Amniotic stem cell (primary cell): ENCODE measurements around the gene WDR38.

ENCODE experiments used
- DNase-seq: peaks from one replicate; lab custom pipeline; 2025; lab: John Stamatoyannopoulos, UW

Gene WDR38

DNA sequence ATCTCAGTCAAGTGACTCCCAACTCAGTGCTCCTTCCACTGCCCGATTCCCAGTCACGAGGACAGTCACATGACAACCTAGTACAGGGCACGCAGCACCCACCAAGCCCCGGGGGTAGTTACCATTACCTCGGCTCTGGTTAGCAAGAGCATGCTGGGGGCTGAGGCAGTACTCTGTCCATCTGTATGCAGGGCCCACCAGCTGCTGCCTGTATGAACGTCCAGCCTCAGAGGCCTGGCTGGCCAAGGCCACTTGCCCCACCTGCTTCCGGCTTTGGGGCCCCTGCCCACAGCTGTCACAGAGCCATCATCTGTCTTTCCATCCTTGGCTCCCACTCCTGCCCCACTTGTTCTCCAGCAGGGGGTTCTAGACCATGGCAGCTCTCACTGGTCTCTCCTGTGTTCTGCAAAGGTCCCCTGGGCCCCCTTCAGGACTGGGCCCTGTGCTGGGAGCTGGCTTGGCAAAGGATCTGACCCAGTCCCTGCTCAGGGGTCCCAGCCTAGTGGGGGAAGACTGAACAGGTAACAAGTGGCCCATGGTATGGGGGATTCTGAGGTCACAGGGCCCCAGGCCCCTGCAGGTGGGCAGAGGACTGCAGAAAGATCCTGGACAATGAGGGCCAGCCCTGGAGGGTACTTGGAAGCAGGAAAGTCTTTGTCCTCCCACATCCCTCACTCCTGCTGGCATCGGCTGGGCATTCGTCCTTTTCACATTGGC lies 5.2 kb downstream of the WDR38 start:
- DNase-seq, result no peak

DNA sequence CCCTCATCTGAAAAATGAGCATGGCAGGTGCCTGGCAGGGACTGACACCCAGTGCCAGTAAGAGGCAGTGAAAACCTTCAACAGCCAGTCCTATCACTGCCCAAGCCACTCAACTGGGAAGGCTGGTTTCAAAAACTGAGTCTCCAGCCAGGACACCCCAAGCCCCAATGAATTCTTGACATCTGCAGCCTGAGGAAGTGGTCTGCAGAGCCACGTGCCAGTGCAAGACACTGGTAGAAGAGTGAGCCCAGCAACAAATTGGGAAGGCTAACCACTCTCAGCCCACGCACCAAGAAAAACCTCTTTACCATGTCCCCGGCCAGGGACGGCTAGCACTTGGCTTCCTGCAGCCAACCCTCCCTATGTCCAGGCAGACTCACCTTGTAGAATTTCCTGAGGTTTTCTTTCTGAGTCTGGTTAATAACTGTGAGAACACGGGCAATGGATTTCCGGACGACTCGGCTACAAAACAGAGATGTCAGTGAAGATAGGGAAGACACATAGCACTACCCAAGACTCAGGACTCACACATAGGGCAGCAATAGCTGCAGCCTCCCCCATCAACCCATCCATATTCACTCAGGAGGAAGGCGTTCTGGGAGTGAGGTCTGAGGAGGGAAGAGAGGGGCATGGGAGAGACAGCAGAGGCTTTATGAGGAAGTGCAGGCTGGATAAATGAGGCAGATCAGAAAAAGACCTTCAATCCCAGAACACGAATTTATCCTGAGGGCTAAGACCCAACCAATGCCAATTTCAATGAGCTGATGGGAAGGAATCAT lies 6.7 kb downstream of the WDR38 start:
- DNase-seq, result no peak

DNA sequence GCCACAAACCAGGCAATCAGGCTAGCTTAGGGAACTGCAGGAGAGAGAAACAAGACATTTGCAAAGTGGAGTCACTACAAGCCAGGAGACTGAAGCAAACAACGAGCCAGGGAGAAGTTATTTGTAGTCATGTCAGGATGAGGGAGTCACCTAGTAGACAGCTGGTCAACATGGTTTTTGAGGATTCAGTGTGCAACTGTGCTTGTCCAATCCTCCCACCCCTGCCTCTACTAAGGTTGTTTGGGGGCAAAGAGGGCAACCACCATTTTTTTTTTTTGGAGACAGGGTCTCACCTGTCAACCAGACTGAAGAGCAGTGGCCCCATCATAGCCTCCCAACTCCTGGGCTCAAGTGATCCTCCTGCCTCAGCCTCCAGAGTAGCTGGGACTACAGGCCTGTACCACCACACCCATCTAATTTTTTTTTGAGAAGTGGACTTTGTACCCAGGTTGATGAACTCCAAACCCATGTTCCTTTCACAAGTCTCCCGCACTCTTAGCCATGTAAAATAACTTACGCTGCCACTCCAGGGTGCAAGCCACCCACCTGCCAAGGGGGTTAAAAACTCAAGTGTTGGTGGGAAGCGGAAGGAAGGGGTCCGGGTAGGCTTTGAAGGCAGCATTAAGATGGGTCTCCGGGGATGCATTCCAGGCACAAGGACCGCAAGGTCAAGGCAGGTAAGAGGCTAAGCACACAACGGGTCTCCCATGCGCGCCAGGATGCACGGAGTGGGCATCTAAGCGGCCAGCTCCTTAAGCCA lies 7.5 kb downstream of the WDR38 start:
- DNase-seq, result no peak

DNA sequence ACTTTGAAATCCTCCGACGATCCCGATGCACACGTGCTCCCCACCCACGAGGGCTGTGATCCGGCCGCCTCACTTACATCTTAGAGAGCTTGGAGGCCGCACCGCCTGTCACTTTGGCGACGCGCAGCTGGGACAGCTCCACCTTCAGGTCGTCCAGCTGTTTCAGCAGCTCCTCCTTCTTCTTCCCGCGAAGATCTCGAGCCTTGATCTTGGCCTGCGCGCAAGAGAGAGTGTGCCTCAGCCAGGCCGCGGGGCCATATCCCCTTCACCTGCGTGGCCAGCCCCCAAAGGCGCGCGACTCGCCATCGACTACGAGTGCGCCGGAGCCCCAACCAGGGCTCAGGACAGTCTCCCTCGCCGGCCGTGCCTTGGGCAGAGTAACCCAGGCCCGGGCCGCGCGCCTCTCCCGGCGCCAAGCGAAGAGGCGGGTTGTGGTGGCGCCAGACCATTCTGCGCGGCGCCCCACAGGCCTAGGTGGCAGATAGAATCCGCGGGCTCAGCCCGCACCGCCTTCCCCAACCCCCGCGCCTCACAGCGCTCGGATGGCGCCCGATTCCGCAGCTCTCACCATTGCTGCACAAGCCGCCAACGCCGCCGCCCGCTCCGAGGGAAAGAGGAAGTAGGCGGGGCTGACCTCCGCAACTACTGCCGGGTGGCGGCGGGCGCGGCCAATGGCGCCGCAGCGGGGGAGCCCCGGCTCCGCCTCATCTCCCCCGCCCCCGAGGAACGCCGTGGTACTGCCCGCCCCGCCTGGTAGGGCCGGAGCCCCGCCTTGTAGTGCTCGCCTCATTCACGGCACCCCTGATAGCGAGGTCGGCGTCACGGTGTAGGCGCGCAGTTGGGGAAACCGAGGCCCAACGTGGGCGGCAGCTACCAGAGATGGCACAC lies 8.3 kb downstream of the WDR38 start, which contains the start of the genes ARPC5L and RPL35:
ARPC5L (plus strand) TSS at position 789 of the 888 bp plus-strand sequence. CDS start 7,161 bp downstream, outside the sequence.
RPL35 (minus strand) TSS at position 616 of the 888 bp plus-strand sequence; CDS start at position 571, 45 bp downstream.
- DNase-seq, result peak; percentile 92

DNA sequence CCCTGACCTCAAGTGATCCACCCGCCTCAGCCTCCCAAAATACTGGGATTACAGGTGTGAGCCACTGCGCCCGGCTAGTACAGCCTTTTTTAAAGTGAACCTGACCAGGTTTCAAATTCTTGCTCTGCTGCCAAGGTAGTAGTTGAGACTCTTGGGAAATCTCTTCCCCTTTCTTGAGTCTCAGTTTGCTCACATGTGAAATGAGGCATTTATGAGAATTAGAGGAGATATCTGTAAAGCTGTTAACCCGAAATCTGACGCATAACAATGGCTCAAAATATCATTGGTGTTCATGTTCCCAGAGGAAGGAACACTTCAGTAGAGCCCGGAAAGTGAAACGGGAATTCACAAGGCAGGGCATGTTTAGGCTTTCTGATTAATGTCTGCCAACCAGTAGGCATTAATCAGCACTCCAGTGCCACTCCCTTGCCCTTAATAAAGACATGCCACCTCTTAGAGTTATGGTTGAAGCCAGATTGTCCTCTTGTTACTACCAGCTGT lies 10.2 kb downstream of the WDR38 start:
- no peak for DNase-seq

DNA sequence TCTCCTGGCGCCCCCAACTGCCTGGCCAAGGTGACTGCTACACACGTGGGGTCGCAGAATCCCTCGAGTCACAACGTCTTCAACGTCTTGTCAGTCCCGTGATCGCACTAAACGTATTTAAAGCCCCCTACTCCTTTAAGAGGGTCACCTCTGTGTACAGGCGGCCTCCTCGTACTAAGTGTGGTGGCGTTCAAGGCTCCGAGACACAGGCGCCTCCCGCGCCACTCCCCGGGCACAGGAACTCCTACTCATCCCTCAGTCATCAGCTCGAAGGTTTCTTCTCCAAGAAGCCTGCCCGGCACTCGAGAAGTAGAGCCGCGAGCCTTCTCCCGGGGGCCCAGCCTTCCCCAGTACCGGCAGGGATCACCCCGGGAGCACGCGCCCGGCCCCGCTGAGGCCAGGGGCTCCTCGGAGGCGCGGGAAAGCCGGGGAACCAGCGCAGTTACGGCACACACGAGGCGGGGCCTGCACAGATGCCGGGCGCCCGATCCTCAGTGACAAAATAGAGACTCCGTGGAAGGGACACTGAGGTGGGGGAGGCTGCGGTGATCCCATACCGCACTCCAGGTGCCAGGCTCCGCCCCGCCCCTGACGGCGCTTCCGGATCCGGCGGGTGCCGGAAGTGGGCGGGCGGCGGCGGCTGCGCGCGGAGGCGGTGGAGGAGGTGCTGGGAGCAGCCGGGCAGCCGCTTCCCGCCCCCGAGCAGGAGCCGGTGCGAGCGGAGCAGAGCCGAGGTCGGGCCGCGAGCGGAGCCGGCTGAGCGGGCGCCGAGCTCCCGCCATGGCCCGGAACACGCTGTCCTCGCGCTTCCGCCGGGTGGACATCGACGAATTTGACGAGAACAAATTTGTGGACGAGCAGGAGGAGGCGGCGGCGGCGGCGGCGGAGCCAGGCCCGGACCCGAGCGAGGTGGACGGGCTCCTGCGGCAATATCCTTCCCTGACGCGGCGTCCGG lies 15.5 kb downstream of the WDR38 start:
- peak; percentile 49 for DNase-seq

DNA sequence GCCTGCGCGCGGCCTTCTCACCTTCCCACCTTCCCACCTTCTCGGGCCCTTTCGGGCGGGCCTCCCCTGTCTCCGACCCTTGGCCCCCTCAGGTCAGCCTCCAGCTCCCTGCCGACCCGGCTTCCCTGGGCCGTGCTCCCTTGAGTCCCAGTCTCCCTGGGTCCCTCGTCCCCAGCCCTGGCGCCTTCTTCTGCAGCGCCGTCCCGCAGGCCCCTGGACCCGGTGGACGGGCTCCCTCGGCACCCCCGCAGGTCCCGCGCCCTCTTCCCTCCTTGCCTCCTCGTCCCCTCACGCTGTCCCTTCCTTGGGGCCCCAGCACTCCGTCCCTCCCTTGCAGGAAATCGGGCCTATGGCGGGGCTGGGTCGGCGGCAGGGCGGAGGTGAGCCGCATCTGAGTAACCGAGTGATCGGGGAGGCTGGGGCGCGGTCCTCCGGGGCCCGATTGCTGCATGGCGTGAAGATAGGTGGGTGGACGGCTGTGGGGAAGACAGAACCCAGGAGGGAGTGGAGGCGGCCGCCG lies 16.3 kb downstream of the WDR38 start:
- no peak for DNase-seq

DNA sequence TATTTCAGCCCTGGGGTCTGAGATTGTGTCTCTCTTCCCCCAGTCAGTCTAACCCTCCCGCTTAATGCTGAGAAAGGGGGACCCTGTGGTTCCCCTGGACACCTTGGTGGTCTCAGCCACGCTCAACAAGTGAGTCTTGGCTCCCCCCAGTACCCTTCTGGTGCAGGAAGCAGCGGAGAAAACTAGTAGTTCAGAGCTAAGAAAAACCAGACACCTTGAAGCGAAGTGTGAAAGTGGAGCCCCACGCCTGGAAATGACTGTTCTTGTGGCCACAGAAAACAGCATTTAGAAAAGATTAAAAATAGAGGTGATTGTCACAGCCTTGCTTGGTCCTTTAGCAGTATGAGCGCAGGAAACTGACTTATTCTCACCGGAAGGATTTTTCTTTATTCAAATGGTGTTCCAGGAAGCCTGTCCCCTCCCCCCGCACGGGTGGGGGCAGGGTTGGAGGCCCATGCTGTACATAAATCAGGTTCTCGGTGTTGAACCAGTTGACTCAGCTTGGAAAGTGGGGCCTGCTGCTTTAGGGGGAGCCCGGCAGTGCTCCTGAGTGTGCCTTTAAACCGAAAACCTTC lies 16.8 kb downstream of the WDR38 start:
- no peak for DNase-seq

DNA sequence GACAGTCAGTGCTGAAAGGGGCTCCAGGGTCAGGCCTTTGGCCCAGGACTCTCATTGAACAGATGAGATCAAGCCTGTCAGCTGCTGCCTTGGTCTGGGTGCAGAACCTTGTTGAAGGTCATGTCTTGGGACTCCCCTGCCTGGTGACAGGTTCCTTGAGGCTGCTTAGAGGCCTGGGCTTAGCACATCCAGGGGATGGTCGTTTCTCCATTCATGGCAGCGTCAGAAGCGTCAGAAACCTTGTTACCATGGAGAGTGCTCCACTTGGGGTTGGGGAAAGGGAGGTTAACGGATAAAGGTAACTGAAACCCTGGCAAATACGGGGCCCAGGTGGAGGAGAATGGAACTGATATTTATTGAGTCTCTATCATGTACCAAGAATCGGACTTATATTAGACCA lies 17.5 kb downstream of the WDR38 start:
- no peak for DNase-seq

DNA sequence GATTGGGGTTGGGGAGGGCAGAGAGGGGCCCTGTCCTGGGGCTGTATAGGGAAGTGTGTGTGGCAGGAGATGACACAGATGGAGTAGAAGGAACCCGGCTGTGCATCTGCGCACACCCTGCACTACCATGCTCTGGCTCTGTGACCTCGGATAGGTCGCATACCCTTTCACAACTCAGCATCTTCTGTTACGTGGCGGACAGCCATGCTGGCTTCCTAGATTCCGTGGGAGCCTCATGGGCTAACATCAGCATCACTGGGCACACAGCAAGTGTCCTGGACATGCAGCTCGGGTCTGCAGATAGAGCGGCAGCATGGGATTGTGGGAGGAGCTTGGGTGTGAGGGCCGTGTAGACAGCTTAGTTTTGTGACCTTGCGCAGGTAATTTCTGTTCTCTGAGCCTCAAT lies 17.9 kb downstream of the WDR38 start:
- DNase-seq, result no peak

DNA sequence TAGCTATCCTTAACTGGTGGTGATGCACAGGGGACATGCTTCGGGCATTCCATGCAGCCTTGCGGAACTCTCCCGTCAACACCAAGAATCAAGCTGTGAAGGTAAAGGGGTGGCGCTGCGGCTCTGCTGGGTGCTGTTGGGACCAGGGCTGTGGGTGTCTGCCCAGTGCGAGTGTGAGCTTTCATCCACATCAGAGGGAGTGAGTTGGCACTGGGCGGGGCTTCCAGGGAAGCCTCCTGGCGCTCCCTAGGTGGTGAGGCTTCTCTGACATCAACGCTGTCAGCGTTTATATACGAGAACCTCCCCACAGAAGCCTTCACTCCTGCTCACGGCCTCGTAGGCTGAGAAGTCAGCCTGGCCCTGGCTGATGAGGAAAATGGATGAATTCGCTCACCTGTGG lies 20.4 kb downstream of the WDR38 start:
- DNase-seq, result no peak

DNA sequence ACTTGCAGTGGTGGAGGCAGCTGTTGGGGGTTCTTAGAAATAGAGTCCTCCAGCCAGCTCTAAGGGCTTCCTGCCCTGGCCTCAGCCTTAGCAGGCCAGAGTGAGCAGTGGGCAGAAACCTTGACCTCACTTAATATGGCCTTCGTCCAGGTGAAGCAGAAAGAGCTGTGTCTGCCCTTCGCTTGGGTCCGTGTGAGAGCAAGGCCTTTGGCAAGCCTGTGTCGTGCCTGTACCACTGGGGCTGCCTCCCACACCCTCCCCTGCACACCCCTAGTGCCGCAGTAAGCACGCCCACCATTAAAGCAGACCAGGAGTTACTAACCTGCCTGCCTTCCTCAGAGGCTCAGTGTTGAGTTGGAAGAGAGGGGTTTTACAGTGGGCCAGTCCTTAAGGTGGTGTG lies 22.2 kb downstream of the WDR38 start:
- no peak for DNase-seq

DNA sequence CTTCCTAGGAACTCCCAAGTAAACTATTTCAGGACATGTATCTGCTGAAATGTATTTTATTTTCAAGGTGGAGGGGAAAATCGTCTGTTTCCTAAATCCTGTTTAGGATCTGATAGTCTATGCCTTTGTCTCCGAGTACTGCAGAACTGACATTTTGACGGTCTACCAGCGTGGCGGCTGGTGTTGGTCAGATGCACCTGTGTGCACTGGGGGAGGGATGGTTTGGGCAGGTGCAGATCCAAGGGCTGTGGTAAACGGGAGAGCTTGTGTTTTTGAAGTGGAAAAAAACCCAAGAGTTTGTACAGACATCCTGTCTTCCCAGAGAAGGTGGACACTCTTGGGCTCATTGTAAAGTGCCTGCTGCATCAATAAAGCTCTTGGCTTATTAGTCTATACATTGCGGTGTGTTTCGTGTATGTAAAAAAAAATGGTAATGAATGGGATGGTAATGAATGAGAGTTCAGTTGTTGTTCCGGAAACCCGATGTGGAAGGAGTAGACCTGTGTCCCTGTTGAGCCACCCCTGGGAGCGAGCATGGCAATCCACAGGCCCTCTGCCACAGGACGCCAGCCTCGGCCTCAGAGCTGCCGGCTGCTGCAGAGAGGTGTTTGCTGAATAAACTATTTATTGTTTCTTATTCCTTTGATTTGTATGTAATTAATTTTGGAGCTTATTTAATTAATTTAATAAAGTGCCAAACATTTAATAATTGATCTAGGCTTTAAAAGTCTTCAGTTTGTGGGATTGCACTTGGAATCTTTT lies 23.9 kb downstream of the WDR38 start:
- no peak for DNase-seq

DNA sequence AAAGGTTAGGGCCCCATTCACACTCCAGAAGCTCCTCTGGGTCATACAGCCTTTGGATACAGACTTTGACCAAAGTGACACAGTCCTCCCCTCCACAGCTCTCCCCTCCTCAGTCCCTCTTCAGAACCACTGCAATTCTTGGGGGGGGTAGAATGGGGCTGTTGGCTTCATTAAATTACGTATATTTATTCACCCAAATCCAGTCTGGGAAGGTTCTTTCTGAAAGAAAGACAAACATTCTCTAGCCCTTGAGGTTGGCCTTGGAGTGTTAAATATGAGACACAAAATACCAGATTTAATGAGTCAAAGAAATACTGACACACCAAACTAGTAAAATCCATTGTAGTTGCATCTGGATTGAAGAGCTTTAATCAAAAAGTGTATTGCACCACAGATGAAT lies 24.8 kb downstream of the WDR38 start:
- DNase-seq, result no peak

DNA sequence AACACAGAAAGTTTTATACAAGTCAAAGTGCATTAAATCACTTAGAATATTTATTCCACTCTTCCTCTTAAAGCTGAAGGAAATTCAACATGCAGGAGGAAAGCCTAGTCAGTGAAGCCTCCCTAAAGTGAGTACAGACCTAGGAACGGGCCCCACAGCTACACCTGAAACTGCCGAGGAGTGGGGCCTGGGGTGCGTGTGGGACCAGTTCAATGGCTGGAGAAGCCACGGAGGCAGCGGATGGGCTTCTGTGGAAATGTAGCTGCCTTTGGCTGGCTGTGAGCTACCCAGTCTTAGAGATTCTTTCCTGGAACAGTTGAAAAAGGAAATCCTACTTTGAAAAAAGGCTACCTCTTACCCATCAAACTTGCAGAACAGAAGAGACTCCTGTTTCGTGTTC lies 25.3 kb downstream of the WDR38 start:
- DNase-seq, result no peak

DNA sequence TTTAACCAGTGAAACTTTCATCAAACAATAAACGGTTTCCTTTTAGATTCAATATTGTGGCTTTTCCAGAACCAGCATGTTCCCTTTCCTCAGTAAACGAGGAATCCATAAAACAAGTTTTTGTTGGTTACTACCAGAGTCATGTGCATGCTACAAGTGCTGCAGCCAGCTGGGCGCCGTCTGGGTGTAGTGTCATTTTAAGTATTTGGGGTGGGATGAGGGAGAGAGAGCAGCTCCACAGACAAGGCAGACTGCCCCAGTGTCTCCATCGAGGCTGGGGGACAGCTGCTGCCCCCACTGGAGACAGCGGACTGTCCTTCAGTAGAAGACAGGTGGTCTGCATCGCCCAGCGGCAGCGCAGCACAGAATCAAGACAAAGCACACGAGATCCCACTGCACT lies 26.0 kb downstream of the WDR38 start:
- no peak for DNase-seq

DNA sequence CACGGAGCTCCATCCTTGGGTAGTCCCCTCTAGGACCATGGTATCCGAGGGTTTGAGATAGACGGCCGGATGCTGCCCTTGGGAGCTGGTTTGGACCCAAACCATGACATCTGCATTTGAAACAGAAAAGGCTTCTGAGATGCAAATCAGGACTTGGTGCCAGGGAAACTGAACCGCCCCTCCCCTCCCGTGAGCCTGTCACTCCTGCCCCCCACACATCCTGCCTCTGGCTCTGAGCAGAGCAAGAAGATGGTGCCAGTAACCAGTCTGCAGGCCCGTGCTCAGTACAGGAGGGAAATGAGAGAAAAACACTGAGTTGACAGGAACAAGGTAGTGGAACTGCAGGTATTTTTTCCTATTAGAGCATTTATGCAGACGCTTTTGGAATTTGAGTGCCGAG lies 27.2 kb downstream of the WDR38 start:
- DNase-seq, result no peak

DNA sequence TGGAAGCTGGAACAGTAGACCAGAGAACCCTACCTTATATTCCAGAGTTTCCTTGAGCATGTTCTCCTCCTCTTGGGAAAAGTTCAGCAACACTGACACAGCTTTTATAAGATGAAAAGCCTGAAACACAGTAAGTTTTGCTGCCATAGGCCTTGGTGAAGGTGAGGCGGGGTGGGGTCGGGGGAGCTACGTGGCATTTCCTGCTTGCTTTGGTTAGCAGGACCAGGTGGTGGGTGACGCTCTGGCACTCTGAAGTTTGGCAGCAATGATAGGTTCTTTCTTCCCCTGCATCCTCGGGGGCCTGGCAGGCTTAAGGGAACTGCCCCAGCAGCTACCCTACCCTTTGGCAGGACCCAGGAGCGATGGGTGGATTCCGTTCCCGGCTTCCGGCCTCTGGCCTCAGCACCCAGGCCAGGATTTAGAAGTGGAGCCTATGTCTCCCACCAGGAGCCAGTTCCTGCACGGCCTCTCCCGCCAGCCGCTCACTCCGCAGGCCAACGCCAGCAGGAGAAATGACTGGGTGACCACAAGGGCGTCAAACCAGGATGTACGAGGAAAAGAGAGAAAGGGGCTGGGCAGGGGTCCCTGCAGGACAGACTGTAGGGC lies 28.0 kb downstream of the WDR38 start:
- DNase-seq, result no peak
